Activated naive CD8-positive, alpha-beta T cell treated with anti-CD3 and anti-CD28 coated beads, Interleukin-2, amount 50 U/mL, for 16 hours (primary cell): Measurements from ENCODE around the gene GAB4.

Source experiments
- DNase-seq: peaks from one replicate; pipeline ENCODE4 v3.0.0-alpha.2; 2020; ENCODE audit warnings: low read depth, low spot score

The GAB4 gene

DNA sequence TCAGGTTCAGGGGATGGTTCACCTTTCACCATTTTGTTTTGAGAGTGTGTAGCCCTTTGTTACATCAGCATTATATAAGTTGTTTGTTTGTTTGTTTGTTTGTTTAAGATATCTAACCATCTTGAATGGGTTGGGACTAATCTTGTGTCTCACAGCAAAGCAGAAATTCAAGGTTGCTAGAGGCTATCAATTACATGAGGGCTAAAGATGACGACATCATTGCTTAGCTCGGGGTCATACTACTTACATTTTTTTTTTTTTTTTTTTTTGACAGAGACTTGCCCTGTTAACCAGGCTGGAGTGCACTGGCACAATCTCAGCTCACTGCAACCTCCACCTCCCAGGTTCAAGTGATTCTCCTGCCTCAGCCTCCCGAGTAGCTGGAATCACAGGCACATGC lies 95.7 kb downstream of the GAB4 start:
- no peak for DNase-seq
